Measurements from ENCODE around the gene UPK1A. TPM values are rescaled to one million over a fixed set of nuclear protein-coding genes. Genes with fewer than 3 reads are reported as not detected.

The UPK1A gene
- total RNA-seq, 2 experiments from 2014 or later: not detected

DNA sequence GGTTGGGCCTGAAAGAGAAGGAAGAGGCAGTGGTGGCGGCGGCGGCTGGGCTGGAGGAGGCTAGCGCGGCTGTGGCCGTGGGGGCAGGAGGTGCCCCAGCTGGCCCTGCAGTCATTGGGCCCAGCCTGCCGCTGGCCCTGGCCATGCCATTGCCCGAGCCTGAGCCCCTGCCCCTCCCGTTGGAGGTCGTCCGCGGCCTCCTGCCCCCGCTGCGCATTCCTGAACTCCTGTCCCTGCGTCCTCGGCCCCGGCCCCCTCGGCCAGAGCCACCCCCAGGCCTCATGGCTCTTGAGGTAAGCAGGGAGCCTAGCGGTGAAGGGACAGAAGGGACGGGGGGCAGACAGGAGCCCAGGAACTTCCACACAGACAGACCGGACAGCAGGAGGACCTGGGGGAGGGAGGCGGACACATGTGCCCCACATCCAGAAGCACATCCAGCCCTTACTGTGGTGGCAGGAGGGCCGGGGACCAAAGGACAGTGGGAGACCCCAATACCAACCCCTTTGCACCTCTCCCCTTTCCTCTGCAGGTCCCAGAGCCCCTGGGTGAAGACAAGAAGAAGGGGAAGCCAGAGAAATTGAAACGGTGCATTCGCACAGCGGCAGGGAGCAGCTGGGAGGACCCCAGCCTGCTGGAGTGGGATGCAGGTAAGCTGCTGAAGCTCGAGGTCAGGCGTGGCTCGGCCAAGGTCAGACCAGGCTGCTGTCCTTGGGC, 32.4 kb upstream of the UPK1A start:
- Histone ChIP-seq H3K4me3 (ENCODE audit: low read depth, low read length, poor library complexity, severe bottlenecking) (no peak overlapping the region), H3K79me2 (ENCODE audit: insufficient read depth, low read depth, low read length) (peaks cover 10% of the 10 kb centered on the region), H3K9me3 (ENCODE audit: low read length) (no peaks in the 10 kb centered on the region), H3K9me2 (ENCODE audit: insufficient read depth, low read length) (no peaks in the 10 kb centered on the region), H4K20me1 (ENCODE audit: insufficient read depth, low read length) (no peaks in the 10 kb centered on the region), H3K27ac (ENCODE audit: low read depth, low read length, poor library complexity, severe bottlenecking) (no peak overlapping the region), H2AFZ (ENCODE audit: low read length) (no peak overlapping the region), H3K36me3 (ENCODE audit: insufficient read depth, low read length) (peaks cover 77% of the 10 kb centered on the region), H3K4me1 (ENCODE audit: insufficient read depth, low read length, poor library complexity, severe bottlenecking) (peaks cover 10% of the 10 kb centered on the region), H3K4me2 (ENCODE audit: low read length) (no peak overlapping the region)
- ChIA-PET POLR2A (no interaction called here), CTCF (ENCODE audit: unreplicated experiment) (no interaction called here)
- BruUV-seq (replicated peaks): no TSS peak
- no peak for DNase-seq (ENCODE audit: low spot score)
- no peak for TF ChIP-seq EZH2phosphoT487 (IDR thresholded peaks at IDR 0.05; ENCODE audit: borderline replicate concordance, low read depth, low read length)
- TF ChIP-seq, protein P1, sequence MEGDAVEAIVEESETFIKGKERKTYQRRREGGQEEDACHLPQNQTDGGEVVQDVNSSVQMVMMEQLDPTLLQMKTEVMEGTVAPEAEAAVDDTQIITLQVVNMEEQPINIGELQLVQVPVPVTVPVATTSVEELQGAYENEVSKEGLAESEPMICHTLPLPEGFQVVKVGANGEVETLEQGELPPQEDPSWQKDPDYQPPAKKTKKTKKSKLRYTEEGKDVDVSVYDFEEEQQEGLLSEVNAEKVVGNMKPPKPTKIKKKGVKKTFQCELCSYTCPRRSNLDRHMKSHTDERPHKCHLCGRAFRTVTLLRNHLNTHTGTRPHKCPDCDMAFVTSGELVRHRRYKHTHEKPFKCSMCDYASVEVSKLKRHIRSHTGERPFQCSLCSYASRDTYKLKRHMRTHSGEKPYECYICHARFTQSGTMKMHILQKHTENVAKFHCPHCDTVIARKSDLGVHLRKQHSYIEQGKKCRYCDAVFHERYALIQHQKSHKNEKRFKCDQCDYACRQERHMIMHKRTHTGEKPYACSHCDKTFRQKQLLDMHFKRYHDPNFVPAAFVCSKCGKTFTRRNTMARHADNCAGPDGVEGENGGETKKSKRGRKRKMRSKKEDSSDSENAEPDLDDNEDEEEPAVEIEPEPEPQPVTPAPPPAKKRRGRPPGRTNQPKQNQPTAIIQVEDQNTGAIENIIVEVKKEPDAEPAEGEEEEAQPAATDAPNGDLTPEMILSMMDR (conservative IDR thresholded peaks at IDR 0.05; ENCODE audit: low read length): no peak
- intact Hi-C loops (cut with micrococcal nuclease; ENCODE audit: unreplicated experiment): no loop called here

GRCh38 chr19:35636651-35637050, 29.7 kb upstream of the UPK1A start:
- H4K20me1 ChIP-seq (ENCODE audit: insufficient read depth, low read length): no peaks in the 10 kb centered on the region
- H3K4me2 ChIP-seq (ENCODE audit: low read length): no peak overlapping the region
- no peak overlapping the region for H3K4me3 ChIP-seq (ENCODE audit: low read depth, low read length, poor library complexity, severe bottlenecking)
- H3K4me1 ChIP-seq (ENCODE audit: insufficient read depth, low read length, poor library complexity, severe bottlenecking): peaks cover 6% of the 10 kb centered on the region
- H3K9me3 ChIP-seq (ENCODE audit: low read length): no peaks in the 10 kb centered on the region
- no TSS peak for BruUV-seq (replicated peaks)
- intact Hi-C loops (cut with micrococcal nuclease; ENCODE audit: unreplicated experiment): no loop called here
- H3K27ac ChIP-seq (ENCODE audit: low read depth, low read length, poor library complexity, severe bottlenecking): no peak overlapping the region
- H3K9me2 ChIP-seq (ENCODE audit: insufficient read depth, low read length): no peaks in the 10 kb centered on the region
- TF ChIP-seq, protein P1 (conservative IDR thresholded peaks at IDR 0.05; ENCODE audit: low read length): no peak
- no peak for TF ChIP-seq EZH2phosphoT487 (IDR thresholded peaks at IDR 0.05; ENCODE audit: borderline replicate concordance, low read depth, low read length)
- H2AFZ ChIP-seq (ENCODE audit: low read length): no peak overlapping the region
- peaks cover 63% of the 10 kb centered on the region for H3K36me3 ChIP-seq (ENCODE audit: insufficient read depth, low read length)
- POLR2A ChIA-PET: no interaction called here
- CTCF ChIA-PET (ENCODE audit: unreplicated experiment): no interaction called here
- DNase-seq (ENCODE audit: low spot score): no peak
- no peaks in the 10 kb centered on the region for H3K79me2 ChIP-seq (ENCODE audit: insufficient read depth, low read depth, low read length)

DNA sequence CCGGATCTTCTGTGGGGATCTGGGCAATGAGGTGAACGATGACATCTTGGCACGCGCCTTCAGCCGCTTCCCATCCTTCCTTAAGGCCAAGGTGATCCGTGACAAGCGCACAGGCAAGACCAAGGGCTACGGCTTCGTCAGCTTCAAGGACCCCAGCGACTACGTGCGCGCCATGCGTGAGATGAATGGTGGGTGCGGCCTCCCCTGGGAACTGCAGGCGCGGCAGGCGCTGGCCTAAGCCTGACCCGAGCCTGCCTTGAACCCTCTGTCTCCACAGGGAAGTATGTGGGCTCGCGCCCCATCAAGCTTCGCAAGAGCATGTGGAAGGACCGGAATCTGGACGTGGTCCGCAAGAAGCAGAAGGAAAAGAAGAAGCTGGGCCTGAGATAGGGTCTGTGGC, 29.2 kb upstream of the UPK1A start:
- ChIA-PET POLR2A (no interaction called here), CTCF (ENCODE audit: unreplicated experiment) (no interaction called here)
- Histone ChIP-seq H3K4me1 (ENCODE audit: insufficient read depth, low read length, poor library complexity, severe bottlenecking) (peaks cover 11% of the 10 kb centered on the region), H3K4me3 (ENCODE audit: low read depth, low read length, poor library complexity, severe bottlenecking) (no peak overlapping the region), H3K4me2 (ENCODE audit: low read length) (no peak overlapping the region), H3K9me2 (ENCODE audit: insufficient read depth, low read length) (no peaks in the 10 kb centered on the region), H2AFZ (ENCODE audit: low read length) (no peak overlapping the region), H3K36me3 (ENCODE audit: insufficient read depth, low read length) (peaks cover 58% of the 10 kb centered on the region), H4K20me1 (ENCODE audit: insufficient read depth, low read length) (no peaks in the 10 kb centered on the region), H3K9me3 (ENCODE audit: low read length) (no peaks in the 10 kb centered on the region), H3K27ac (ENCODE audit: low read depth, low read length, poor library complexity, severe bottlenecking) (no peak overlapping the region), H3K79me2 (ENCODE audit: insufficient read depth, low read depth, low read length) (no peaks in the 10 kb centered on the region)
- no peak for DNase-seq (ENCODE audit: low spot score)
- intact Hi-C loops (cut with micrococcal nuclease; ENCODE audit: unreplicated experiment): no loop called here
- BruUV-seq (replicated peaks): no TSS peak
- TF ChIP-seq, protein P1 (conservative IDR thresholded peaks at IDR 0.05; ENCODE audit: low read length): no peak
- TF ChIP-seq EZH2phosphoT487 (IDR thresholded peaks at IDR 0.05; ENCODE audit: borderline replicate concordance, low read depth, low read length): no peak
